Stimulated activated CD4-positive, alpha-beta T cell treated with anti-CD3 and anti-CD28 coated beads, Interleukin-1b, Interleukin-23, amount 100 ng/mL, for 1 hour (primary cell): Measurements from ENCODE around the gene OVCH1.

Experiments
- DNase-seq, 2 donors: peaks; one replicate each; pipeline ENCODE4 v3.0.0-alpha.2; 2020; ENCODE audit warnings: low read depth in 2 of 2

The OVCH1 gene

GRCh38 chr12:29497588-29497987, at the start of gene OVCH1:
Gene OVCH1 (minus strand): TSS chr12:29497686. CDS start chr12:29497686, 0 bp downstream.
- no peak for DNase-seq

- DNase-seq: no peak
These were observed 49.7 kb upstream of the OVCH1 start for GRCh38 chr12:29547151-29547632.

GRCh38 chr12:29546000-29546399, 48.5 kb upstream of the OVCH1 start:
- DNase-seq: no peak

GRCh38 chr12:29545102-29545467, 47.6 kb upstream of the OVCH1 start:
- no peak for DNase-seq

GRCh38 chr12:29544428-29545101, 47.1 kb upstream of the OVCH1 start:
- DNase-seq: no peak

- no peak for DNase-seq
These were observed 45.5 kb upstream of the OVCH1 start for GRCh38 chr12:29543036-29543435.

GRCh38 chr12:29537298-29537697, 39.8 kb upstream of the OVCH1 start:
- DNase-seq: no peak

GRCh38 chr12:29534935-29535334, 37.4 kb upstream of the OVCH1 start:
- no peak for DNase-seq

GRCh38 chr12:29533815-29534489, 36.5 kb upstream of the OVCH1 start:
- DNase-seq: no peak

GRCh38 chr12:29531471-29531870, 34.0 kb upstream of the OVCH1 start:
- DNase-seq: no peak

- no peak for DNase-seq
These were observed 33.0 kb upstream of the OVCH1 start for GRCh38 chr12:29530436-29530835.

- no peak for DNase-seq
These were observed 30.7 kb upstream of the OVCH1 start for GRCh38 chr12:29528161-29528560.

- no peak for DNase-seq
These were observed 24.5 kb upstream of the OVCH1 start for GRCh38 chr12:29521951-29522350.

GRCh38 chr12:29519585-29520182, 22.2 kb upstream of the OVCH1 start:
- no peak for DNase-seq

GRCh38 chr12:29518407-29518806, 20.9 kb upstream of the OVCH1 start:
- DNase-seq: no peak

- no peak for DNase-seq
These were observed 19.8 kb upstream of the OVCH1 start for GRCh38 chr12:29517264-29517663.

GRCh38 chr12:29516431-29516875, 19.0 kb upstream of the OVCH1 start:
- DNase-seq: no peak

- no peak for DNase-seq
These were observed 13.2 kb upstream of the OVCH1 start for GRCh38 chr12:29510591-29511185.

- no peak for DNase-seq
These were observed 12.0 kb upstream of the OVCH1 start for GRCh38 chr12:29509503-29509902.

- no peak for DNase-seq
These were observed 11.5 kb upstream of the OVCH1 start for GRCh38 chr12:29508949-29509348.

GRCh38 chr12:29505122-29505521, 7.6 kb upstream of the OVCH1 start:
- DNase-seq: no peak

- no peak for DNase-seq
These were observed 5.8 kb upstream of the OVCH1 start for GRCh38 chr12:29503283-29503682.

GRCh38 chr12:29499235-29499634, 1.7 kb upstream of the OVCH1 start:
- no peak for DNase-seq
